CD8-positive, alpha-beta memory T cell (primary cell): Measurements from ENCODE around the gene ANP32E. TPM values are rescaled to one million over a fixed set of nuclear protein-coding genes. Genes with fewer than 3 reads are reported as not detected.
A peak's percentile ranks its signal among the peaks of the same experiment; 100 is the strongest.
"Not testable (repeated sequence)": the region's sequence is repeated elsewhere in the genome, so short reads cannot be mapped to it uniquely, and the experiment has no call there.

Source experiments
- CTCF ChIA-PET: fragments of 350-600 bp; sonication (Branson Sonifier 250); formaldehyde crosslinking; loops from one replicate; lab custom pipeline; 2021; ENCODE audit warnings: antibody characterized with exemption; lab: Charles Lee
- POLR2A ChIA-PET: fragments of 350-600 bp; sonication (Branson Sonifier 250); formaldehyde crosslinking; loops from one replicate; lab custom pipeline; 2021; ENCODE audit warnings: antibody characterized with exemption; lab: Charles Lee
- DNase-seq, 5 donors: peaks; one replicate each; pipeline versions ENCODE4 v3.0.0 to v3.0.0-alpha.2; 2020 to 2022; ENCODE audit warnings: mixed read lengths in 1 of 5
- H3K27ac ChIP-seq: one replicate; pipeline ENCODE4 v1.7.0; 2013; ENCODE audit warnings: low read depth, mild to moderate bottlenecking, low read length, moderate library complexity
- H3K27me3 ChIP-seq: 2 replicates; pipeline ENCODE4 v1.7.0; 2013; ENCODE audit warnings: low read length, mild to moderate bottlenecking; ENCODE audit not compliant: insufficient read depth, poor library complexity, severe bottlenecking
- H3K36me3 ChIP-seq: 2 replicates; pipeline ENCODE4 v1.7.0; 2013; ENCODE audit warnings: mild to moderate bottlenecking, low read length, moderate library complexity; ENCODE audit not compliant: insufficient read depth
- H3K4me1 ChIP-seq: 2 replicates; pipeline ENCODE4 v1.7.0; 2013; ENCODE audit warnings: mild to moderate bottlenecking, low read length, moderate library complexity; ENCODE audit not compliant: insufficient read depth
- H3K4me3 ChIP-seq: 2 replicates; pipeline ENCODE4 v1.7.0; 2013; ENCODE audit warnings: mild to moderate bottlenecking, low read length
- H3K9me3 ChIP-seq: 2 replicates; pipeline ENCODE4 v1.7.0; 2013; ENCODE audit warnings: mild to moderate bottlenecking, low read length
- H3K27ac Mint-ChIP-seq, 8 donors: one replicate each; pipeline ENCODE4 v1.8.0; 2020 to 2021; ENCODE audit warnings: mixed read lengths in 8 of 8, mild to moderate bottlenecking in 6 of 8, inconsistent platforms in 3 of 8, moderate library complexity in 3 of 8
- H3K27me3 Mint-ChIP-seq, 2 donors: one replicate each; pipeline ENCODE4 v1.8.0; 2020 to 2021; ENCODE audit warnings: mixed read lengths in 2 of 2, mild to moderate bottlenecking in 1 of 2, moderate library complexity in 1 of 2
- H3K36me3 Mint-ChIP-seq, 3 donors: one replicate each; pipeline ENCODE4 v1.8.0; 2020 to 2021; ENCODE audit warnings: mixed read lengths in 3 of 3, inconsistent platforms in 1 of 3, mild to moderate bottlenecking in 1 of 3
- H3K4me1 Mint-ChIP-seq, 3 donors: one replicate each; pipeline ENCODE4 v1.8.0; 2020 to 2021; ENCODE audit warnings: mixed read lengths in 3 of 3, inconsistent platforms in 1 of 3, mild to moderate bottlenecking in 1 of 3
- H3K4me3 Mint-ChIP-seq, 7 donors: one replicate each; pipeline ENCODE4 v1.8.0; 2020 to 2021; ENCODE audit warnings: mixed read lengths in 7 of 7, mild to moderate bottlenecking in 6 of 7, moderate library complexity in 4 of 7, inconsistent platforms in 2 of 7
- H3K9me3 Mint-ChIP-seq, 5 donors: one replicate each; pipeline ENCODE4 v1.8.0; 2020 to 2022; ENCODE audit warnings: mixed read lengths in 5 of 5, mild to moderate bottlenecking in 3 of 5, moderate library complexity in 2 of 5, inconsistent platforms in 1 of 5
- polyA plus RNA-seq: library from polyadenylated mRNA; unstranded; fragments of 300-500 nt; fragmentation: Illumina TruSeq; gene quantifications from one replicate; pipeline ENCODE4 v1.2.3, GENCODE V29; 2021
- total RNA-seq, 2 experiments: library from RNA; stranded (reverse); gene quantifications; one replicate each; pipeline ENCODE4 v1.2.3, GENCODE V29; 2021

The ANP32E gene
- total and polyA plus RNA-seq, 3 experiments from 2014 or later = 57.9 to 154 (median 154) TPM

DNA sequence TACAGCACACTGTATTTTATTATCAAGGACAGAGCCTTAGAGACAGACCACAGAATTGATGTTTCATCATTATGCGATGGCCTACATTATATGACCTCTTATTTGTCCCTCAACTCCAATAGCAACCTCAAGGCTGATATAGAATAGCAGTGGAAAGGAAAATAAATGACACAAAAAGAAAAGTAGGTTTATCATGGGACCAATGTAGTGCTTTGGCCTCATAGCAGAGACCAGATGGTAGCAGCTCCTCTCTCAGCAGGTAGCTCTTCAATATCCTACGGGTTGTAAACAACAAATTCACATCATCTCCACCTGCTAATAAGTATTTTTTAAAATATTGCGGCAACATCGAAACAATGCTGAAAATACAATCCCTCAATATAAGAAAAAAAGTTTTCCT, 25.2 kb downstream of the ANP32E start:
- DNase-seq = no peak
- Histone ChIP-seq H3K36me3 (no peaks in the 10 kb centered on the region), H3K27me3 (no peaks in the 10 kb centered on the region), H3K9me3 (no peaks in the 10 kb centered on the region), H3K4me1 (peaks cover 10% of the 10 kb centered on the region), H3K4me3 (no peak overlapping the region), H3K27ac (no peak overlapping the region)
- H3K36me3 Mint-ChIP-seq = no peaks in the 10 kb centered on the region
- CTCF ChIA-PET = no interaction called here
- POLR2A ChIA-PET = interaction anchor here (0.6 kb wide), 1 partner anchor 15 kb away, joined by 6 read pairs; no protein-coding TSS in a partner anchor
- H3K4me1 Mint-ChIP-seq = peaks cover 15 to 17% (median 17%) of the 10 kb centered on the region in 3 donors
- peaks cover 1 to 7% of the 10 kb centered on the region in 2 donors for H3K27me3 Mint-ChIP-seq
- H3K4me3 Mint-ChIP-seq = peak overlapping the region in 1 of 7 donors; percentile 58
- peak overlapping the region in 1 of 8 donors; percentile 19 for H3K27ac Mint-ChIP-seq
- H3K9me3 Mint-ChIP-seq = no peaks in the 10 kb centered on the region

DNA sequence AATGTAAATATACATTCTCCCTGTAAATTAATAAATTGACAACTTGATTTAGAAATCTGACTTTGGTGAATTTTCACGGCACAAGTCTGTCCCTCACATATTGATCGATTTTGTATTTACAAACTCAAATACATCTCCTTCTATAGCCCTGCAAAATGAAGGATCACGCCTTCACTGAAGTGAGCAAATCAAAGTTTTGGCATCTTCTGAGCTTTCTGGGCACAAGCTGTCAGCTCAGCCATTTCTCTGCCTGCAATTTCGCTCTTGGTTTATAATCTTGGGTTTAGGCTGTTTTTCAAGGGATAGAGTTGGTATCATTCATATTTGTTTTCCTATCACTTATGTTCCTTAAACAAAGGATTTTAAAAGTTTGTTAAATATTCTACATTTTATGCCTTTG, 25.8 kb downstream of the ANP32E start:
- POLR2A ChIA-PET = interaction anchor here (0.5 kb wide), 1 partner anchor 245 kb away, joined by 3 read pairs; no protein-coding TSS in a partner anchor
- Histone ChIP-seq H3K9me3 (no peaks in the 10 kb centered on the region), H3K4me1 (peaks cover 10% of the 10 kb centered on the region), H3K36me3 (no peaks in the 10 kb centered on the region), H3K27me3 (no peaks in the 10 kb centered on the region), H3K27ac (no peak overlapping the region), H3K4me3 (no peak overlapping the region)
- peaks cover 15 to 17% (median 17%) of the 10 kb centered on the region in 3 donors for H3K4me1 Mint-ChIP-seq
- H3K27ac Mint-ChIP-seq = no peak overlapping the region
- no peak overlapping the region for H3K4me3 Mint-ChIP-seq
- H3K9me3 Mint-ChIP-seq = no peaks in the 10 kb centered on the region
- CTCF ChIA-PET = no interaction called here
- H3K36me3 Mint-ChIP-seq = no peaks in the 10 kb centered on the region
- DNase-seq = no peak
- peaks cover 1 to 11% of the 10 kb centered on the region in 2 donors for H3K27me3 Mint-ChIP-seq

DNA sequence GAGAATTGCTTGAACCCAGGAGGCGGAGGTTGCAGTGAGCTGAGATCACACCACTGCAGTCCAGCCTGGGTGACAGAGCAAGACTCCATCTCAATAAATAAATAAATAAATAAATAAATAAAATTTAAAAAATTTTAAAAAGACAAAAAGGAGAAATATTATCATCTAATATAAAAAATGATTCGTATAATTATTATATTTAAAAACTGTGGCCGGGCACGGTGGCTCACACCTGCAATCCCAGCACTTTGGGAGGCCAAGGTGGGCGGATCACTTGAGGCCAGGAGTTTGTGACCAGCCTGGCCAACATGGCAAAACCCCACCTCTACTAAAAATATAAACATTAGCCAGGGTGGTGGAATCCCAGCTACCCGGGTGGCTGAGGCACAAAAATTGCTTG, 27.5 kb downstream of the ANP32E start:
- H3K4me3 ChIP-seq, H3K4me1 Mint-ChIP-seq, H3K4me1 ChIP-seq, DNase-seq, H3K4me3 Mint-ChIP-seq, H3K27ac Mint-ChIP-seq, CTCF ChIA-PET, H3K9me3 ChIP-seq, H3K36me3 ChIP-seq, H3K9me3 Mint-ChIP-seq, H3K27ac ChIP-seq, H3K27me3 ChIP-seq, POLR2A ChIA-PET, H3K36me3 Mint-ChIP-seq: not testable (repeated sequence)
- H3K27me3 Mint-ChIP-seq = peaks cover 3 to 11% of the 10 kb centered on the region in 2 donors

DNA sequence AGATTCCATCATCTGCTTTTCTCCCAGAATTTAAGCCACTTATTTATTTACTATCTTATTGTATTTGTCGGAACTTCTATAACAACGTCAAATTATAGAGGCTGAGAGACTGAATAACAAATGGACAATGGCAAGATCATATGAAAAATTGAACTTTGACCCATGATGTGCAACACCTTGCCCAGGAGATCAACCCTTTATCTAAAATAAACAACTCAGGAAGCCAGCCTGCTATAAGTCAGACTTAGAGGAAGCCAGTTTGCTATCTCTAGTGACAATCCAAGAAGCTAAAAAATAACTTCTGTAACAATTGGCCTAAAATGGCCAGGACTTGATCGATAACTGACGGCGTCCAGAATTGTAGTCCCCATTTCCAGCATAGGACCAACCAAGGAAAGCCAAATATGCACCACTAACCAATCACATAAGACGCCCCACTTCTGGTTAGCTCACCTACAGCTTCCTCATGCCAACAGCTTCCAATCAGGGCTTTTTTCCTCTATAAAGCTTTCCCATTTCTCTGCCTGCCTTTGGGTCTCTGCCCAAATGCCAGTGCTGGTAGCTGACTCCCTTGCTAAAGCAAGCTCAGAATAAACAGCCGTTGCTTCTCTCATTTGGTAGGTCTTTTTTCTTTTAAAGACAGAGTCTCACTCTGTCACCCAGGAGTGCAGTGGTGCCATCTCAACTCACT, 28.5 kb downstream of the ANP32E start:
- Mint-ChIP-seq H3K36me3 (no peaks in the 10 kb centered on the region), H3K9me3 (no peaks in the 10 kb centered on the region), H3K4me3 (no peak overlapping the region), H3K27me3 (peaks cover 3 to 11% of the 10 kb centered on the region in 2 donors), H3K27ac (no peak overlapping the region), H3K4me1 (no peaks in the 10 kb centered on the region)
- H3K36me3 ChIP-seq = no peaks in the 10 kb centered on the region
- ChIA-PET CTCF (no interaction called here), POLR2A (no interaction called here)
- no peak overlapping the region for H3K27ac ChIP-seq
- no peaks in the 10 kb centered on the region for H3K4me1 ChIP-seq
- DNase-seq = no peak
- no peaks in the 10 kb centered on the region for H3K27me3 ChIP-seq
- no peak overlapping the region for H3K4me3 ChIP-seq
- H3K9me3 ChIP-seq = no peaks in the 10 kb centered on the region

DNA sequence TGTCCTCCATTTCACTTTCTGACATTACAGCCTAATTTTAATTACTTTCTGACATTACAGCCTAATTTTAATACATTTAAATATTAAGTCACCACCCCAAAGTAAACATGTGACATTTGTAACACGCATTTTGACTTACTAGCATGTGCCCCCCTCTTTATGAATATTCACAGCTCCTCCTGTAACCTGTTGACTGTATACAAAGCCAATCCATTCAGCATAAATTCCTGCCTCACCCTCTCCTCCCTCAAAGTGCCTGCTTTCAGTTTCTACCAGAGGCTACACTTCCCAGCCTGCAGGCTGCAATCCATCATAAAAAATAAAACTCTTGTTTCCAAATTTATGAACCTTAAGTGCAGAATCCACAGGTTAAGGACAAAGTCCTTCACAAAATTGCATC, 39.5 kb downstream of the ANP32E start:
- H3K27ac ChIP-seq = no peak overlapping the region
- no peak for DNase-seq
- H3K36me3 Mint-ChIP-seq = no peaks in the 10 kb centered on the region
- H3K4me3 Mint-ChIP-seq = no peak overlapping the region
- H3K27me3 ChIP-seq = no peaks in the 10 kb centered on the region
- H3K9me3 Mint-ChIP-seq = no peaks in the 10 kb centered on the region
- no peaks in the 10 kb centered on the region for H3K36me3 ChIP-seq
- H3K9me3 ChIP-seq = no peaks in the 10 kb centered on the region
- peaks cover 3 to 10% of the 10 kb centered on the region in 2 donors for H3K27me3 Mint-ChIP-seq
- H3K4me1 Mint-ChIP-seq = no peaks in the 10 kb centered on the region
- no peaks in the 10 kb centered on the region for H3K4me1 ChIP-seq
- no peak overlapping the region for H3K4me3 ChIP-seq
- peak overlapping the region in 1 of 8 donors; percentile 47 for H3K27ac Mint-ChIP-seq
- ChIA-PET POLR2A (no interaction called here), CTCF (no interaction called here)

DNA sequence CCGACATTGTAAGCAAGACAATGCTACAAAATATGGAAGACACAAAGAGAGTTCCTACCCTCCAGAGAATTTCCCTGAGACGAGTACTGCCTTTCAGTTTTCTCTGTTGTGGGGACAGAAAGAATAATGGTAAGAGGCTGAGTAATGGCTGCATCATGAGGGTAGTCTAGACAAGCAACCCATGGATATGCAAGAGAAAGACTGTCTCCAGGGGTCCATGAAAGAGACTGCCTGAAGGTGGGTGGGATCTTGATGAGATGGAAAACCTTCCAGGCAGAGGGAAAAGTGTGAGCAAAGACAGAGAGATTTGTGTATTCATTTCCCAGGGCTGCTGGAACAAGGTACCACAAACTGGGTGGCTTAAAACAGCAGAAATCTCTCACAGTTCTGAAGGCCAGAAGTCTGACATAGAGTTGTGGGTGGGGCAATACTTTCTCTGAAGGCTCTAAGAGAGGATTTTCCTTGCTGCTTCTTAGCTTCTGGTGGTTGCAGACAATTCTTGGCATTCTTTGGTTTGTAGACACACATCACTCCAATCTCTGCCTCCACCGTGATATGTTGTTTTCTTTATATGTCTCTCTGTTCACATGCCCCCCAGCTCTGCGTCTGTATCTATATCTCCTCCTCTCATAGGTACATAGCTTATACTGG, 41.4 kb downstream of the ANP32E start:
- no peaks in the 10 kb centered on the region for H3K9me3 Mint-ChIP-seq
- H3K4me1 ChIP-seq = no peaks in the 10 kb centered on the region
- peak overlapping the region in 1 of 8 donors; percentile 10 for H3K27ac Mint-ChIP-seq

DNA sequence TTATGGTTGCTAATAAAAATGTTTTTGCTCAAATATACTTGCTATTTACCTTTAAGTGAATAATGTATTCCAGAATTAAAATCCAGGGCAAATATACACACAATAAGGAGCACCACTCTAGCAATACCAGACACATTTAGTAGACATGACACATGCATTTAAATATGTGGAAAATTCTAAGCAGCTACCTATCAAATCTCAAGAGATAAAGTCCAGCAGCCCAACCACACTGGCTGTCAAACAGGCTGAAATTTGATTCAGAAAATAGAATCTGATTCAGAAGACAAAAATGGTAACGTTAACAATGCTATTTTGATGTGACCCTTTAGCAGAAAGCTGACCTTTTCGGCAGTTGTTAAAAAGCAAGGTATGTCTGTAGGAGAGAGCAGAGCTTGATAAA, 43.9 kb downstream of the ANP32E start:
- DNase-seq = no peak
- Histone ChIP-seq H3K4me1 (no peaks in the 10 kb centered on the region), H3K9me3 (no peaks in the 10 kb centered on the region), H3K27me3 (no peaks in the 10 kb centered on the region), H3K27ac (no peak overlapping the region), H3K4me3 (no peak overlapping the region), H3K36me3 (no peaks in the 10 kb centered on the region)
- H3K9me3 Mint-ChIP-seq = no peaks in the 10 kb centered on the region
- H3K4me3 Mint-ChIP-seq = no peak overlapping the region
- H3K4me1 Mint-ChIP-seq = peaks cover 5 to 7% (median 6%) of the 10 kb centered on the region in 3 donors
- H3K27ac Mint-ChIP-seq = no peak overlapping the region
- ChIA-PET POLR2A (no interaction called here), CTCF (no interaction called here)
- peaks cover 3 to 16% of the 10 kb centered on the region in 2 donors for H3K27me3 Mint-ChIP-seq
- no peaks in the 10 kb centered on the region for H3K36me3 Mint-ChIP-seq

More for the DNA sequence above, 41.4 kb downstream of the ANP32E start:
- no peaks in the 10 kb centered on the region for H3K27me3 ChIP-seq
- Mint-ChIP-seq H3K36me3 (no peaks in the 10 kb centered on the region), H3K4me1 (no peaks in the 10 kb centered on the region), H3K4me3 (no peak overlapping the region), H3K27me3 (peaks cover 3 to 16% of the 10 kb centered on the region in 2 donors)
- H3K9me3 ChIP-seq = no peaks in the 10 kb centered on the region
- no peak for DNase-seq
- no peak overlapping the region for H3K27ac ChIP-seq
- no peaks in the 10 kb centered on the region for H3K36me3 ChIP-seq
- ChIA-PET POLR2A (no interaction called here), CTCF (no interaction called here)
- H3K4me3 ChIP-seq = no peak overlapping the region

DNA sequence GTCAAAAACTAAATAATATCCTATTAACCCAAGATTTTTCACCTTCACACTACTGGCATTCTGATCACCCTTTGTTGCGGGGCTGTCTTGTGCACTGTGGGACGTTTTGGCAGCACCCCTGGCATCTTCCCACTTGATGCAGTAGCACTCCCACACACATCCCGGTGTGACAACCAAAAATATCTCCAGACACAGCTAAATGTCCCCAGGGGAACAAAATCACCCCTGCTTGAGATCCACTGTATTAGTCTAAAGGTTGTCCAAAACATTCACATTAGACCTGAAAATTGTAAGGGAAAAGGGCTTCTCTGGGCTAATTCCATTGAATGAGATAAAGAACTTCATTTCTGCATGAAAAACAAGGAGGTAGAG, 48.4 kb downstream of the ANP32E start:
- no peaks in the 10 kb centered on the region for H3K36me3 Mint-ChIP-seq
- H3K9me3 ChIP-seq = no peaks in the 10 kb centered on the region
- no peak overlapping the region for H3K27ac ChIP-seq
- H3K9me3 Mint-ChIP-seq = no peaks in the 10 kb centered on the region
- ChIA-PET CTCF (interaction anchor here (0.7 to 3.5 kb wide), 25 partner anchors 10 to 300 kb away, joined by 3 to 42 read pairs (median 4); partner anchors contain the start of genes ANP32E, BOLA1 and VPS45), POLR2A (interaction anchor here (0.7 to 2.0 kb wide), 3 partner anchors 114 to 300 kb away, joined by 3 to 15 read pairs (median 14); a partner anchor contains a TSS)
- H3K4me3 Mint-ChIP-seq = no peak overlapping the region
- H3K27me3 ChIP-seq = no peaks in the 10 kb centered on the region
- peak overlapping the region in 2 of 8 donors; percentile 57 to 68 for H3K27ac Mint-ChIP-seq
- peaks cover 1 to 6% of the 10 kb centered on the region in 2 donors for H3K27me3 Mint-ChIP-seq
- H3K4me3 ChIP-seq = no peak overlapping the region
- DNase-seq = no peak
- H3K36me3 ChIP-seq = no peaks in the 10 kb centered on the region
- peaks cover 7 to 13% (median 10%) of the 10 kb centered on the region in 3 donors for H3K4me1 Mint-ChIP-seq
- H3K4me1 ChIP-seq = no peaks in the 10 kb centered on the region
